Measurements from ENCODE around the gene RCAN3. TPM values are rescaled to one million over a fixed set of nuclear protein-coding genes. Genes with fewer than 3 reads are reported as not detected.
"Not testable (repeated sequence)": the region's sequence is repeated elsewhere in the genome, so short reads cannot be mapped to it uniquely, and the experiment has no call there.

RCAN3 gene
- total RNA-seq, 4 donors from 2014 or later = 2.9 to 10.1 (median 4.1) TPM

DNA sequence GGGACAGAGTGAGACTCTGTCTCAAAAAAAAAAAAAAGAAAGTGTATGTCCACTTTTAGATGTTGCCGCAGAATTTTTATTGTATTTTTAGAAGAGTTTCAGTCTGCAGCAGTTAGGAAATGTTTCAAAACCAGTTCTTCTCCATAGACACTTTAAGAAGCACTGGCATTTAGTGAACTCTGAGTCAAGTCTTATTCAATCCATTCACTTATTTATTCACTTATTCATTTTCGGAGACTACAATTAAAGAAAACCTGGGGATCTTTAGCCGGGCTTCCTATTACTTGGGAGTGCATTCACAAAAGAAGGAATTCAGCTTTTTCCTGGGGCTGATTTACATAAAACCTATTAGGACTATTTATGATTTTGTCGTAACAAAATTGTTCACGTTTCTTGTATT lies 12.3 kb downstream of the RCAN3 start:
- TF ChIP-seq, protein P1, sequence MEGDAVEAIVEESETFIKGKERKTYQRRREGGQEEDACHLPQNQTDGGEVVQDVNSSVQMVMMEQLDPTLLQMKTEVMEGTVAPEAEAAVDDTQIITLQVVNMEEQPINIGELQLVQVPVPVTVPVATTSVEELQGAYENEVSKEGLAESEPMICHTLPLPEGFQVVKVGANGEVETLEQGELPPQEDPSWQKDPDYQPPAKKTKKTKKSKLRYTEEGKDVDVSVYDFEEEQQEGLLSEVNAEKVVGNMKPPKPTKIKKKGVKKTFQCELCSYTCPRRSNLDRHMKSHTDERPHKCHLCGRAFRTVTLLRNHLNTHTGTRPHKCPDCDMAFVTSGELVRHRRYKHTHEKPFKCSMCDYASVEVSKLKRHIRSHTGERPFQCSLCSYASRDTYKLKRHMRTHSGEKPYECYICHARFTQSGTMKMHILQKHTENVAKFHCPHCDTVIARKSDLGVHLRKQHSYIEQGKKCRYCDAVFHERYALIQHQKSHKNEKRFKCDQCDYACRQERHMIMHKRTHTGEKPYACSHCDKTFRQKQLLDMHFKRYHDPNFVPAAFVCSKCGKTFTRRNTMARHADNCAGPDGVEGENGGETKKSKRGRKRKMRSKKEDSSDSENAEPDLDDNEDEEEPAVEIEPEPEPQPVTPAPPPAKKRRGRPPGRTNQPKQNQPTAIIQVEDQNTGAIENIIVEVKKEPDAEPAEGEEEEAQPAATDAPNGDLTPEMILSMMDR (IDR thresholded peaks at IDR 0.05) = no peak
- ATAC-seq (ENCODE audit: low FRiP score) (no peak), DNase-seq (ENCODE audit: low spot score) (no peak)

DNA sequence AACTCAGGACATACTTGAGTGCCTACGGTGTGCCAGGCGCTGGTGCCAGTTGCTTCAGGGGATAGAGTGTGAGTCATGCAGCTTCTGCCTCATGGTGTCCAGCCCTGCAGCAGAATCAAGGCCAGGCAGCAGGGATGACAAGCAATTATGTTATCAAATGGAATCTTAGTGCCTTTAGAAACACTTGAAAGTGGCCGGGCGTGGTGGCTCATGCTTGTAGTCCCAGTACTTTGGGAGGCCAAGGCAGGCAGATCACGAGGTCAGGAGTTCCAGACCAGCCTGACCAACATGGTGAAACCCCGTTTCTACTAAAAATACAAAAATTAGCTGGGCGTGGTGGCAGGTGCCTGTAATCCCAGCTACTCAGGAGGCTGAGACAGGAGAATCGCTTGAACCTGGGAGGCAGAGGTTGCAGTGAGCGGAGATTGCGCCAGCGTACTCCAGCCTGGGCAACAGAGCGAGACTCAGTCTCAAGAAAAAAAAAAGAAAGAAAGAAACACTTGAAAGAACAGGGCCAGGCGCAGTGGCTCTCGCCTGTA lies 13.1 kb downstream of the RCAN3 start:
- DNase-seq (ENCODE audit: low spot score); ATAC-seq (ENCODE audit: low FRiP score): not testable (repeated sequence)

DNA sequence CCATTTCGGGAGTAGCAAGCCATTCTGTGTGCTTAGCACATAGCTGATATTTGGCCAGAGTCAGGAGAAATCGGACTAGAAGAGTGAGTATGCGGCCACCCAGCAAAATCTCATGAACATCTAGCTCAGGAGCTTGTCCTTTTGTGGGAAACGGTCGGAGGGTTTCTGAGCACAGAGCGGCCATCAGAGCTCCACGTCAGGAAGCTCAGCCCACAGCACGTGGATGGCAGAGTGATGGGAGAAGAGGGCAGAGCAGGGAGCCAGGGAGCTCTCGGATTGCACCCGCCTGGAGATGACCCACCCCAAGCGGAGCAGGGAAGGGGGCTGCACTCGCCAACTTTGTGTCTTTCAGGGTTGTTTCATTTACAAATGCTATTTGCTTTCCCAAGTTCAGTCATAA lies 13.9 kb downstream of the RCAN3 start:
- ATAC-seq (ENCODE audit: low FRiP score) (no peak), DNase-seq (ENCODE audit: low spot score) (no peak)
- TF ChIP-seq, protein P1 (IDR thresholded peaks at IDR 0.05) = no peak

DNA sequence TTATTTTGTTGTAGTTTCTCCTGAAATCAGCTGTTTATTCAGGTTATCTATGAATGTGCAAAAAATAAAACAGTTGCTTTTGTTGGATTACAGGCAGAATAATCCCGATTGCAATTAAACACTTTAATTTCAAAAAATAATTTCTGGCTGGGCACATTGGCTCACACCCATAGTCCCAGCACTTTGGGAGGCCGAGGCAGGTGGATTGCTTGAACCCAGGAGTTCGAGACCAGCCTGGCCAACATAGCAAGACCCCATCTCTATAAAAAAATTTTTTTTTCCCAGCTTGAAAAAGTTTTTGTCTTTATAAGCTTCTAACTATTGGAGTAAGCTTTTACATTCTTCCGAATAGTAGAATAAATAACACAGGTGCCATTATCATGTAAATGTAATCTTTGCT lies 15.3 kb downstream of the RCAN3 start:
- ATAC-seq (ENCODE audit: low FRiP score) (no peak), DNase-seq (ENCODE audit: low spot score) (no peak)
- TF ChIP-seq, protein P1 (IDR thresholded peaks at IDR 0.05) = no peak

DNA sequence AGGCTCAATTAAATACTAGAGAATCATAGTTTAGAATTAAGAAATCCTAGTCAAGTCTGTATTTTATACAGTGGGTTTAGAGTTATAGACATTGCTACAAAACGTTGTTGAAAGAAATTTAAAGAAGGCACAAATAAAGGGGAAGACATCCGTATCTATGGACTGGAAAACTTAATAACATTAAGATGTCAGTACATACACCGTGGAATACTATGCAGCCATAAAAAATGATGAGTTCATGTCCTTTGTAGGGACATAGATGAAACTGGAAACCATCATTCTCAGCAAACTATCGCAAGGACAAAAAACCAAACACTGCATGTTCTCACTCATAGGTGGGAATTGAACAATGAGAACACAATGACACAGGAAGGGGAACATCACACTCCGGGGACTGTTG lies 17.6 kb downstream of the RCAN3 start:
- not testable (repeated sequence) for ATAC-seq (ENCODE audit: low FRiP score); DNase-seq (ENCODE audit: low spot score)

DNA sequence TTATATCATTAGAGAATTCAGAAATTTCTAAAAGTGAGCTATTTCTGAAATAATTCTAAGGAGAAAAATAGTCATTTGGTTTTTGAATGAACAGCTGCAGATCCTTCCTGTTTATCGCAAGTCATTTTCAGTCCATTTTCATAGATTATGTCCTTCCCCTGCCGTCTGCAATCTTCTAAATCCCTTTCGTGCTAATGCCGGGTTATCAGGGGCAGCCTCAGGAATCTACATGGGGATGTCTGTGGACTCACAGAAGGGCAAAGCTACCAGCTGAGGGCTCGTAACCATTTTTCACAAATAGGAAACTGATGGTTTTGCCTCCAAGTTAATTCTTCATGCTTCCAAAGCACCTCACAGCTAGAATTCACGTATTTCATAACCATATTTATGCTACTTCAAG lies 23.0 kb downstream of the RCAN3 start:
- DNase-seq (ENCODE audit: low spot score) = no peak
- TF ChIP-seq, protein P1 (IDR thresholded peaks at IDR 0.05) = no peak
- ATAC-seq (ENCODE audit: low FRiP score) = no peak

DNA sequence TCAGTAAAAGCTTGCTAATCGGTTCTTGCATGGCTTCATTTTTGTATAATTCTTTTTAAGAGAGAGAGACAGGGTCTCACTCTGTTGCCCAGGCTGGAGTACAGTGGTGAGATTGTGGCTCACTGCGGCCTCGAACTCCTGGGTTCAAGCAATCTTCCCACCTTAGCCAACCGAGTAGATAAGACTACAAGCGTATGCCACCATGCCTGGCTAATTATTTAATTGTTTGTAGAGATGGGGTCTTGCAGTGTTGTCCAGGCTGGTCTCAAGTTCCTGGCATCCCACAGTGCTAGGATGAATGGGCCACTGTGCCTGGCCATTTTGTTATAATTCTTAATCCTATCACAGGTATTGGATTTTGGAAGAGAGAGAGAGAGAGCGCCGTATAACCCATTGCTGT lies 23.4 kb downstream of the RCAN3 start:
- DNase-seq (ENCODE audit: low spot score) (no peak), ATAC-seq (ENCODE audit: low FRiP score) (no peak)
- TF ChIP-seq, protein P1 (IDR thresholded peaks at IDR 0.05) = no peak

DNA sequence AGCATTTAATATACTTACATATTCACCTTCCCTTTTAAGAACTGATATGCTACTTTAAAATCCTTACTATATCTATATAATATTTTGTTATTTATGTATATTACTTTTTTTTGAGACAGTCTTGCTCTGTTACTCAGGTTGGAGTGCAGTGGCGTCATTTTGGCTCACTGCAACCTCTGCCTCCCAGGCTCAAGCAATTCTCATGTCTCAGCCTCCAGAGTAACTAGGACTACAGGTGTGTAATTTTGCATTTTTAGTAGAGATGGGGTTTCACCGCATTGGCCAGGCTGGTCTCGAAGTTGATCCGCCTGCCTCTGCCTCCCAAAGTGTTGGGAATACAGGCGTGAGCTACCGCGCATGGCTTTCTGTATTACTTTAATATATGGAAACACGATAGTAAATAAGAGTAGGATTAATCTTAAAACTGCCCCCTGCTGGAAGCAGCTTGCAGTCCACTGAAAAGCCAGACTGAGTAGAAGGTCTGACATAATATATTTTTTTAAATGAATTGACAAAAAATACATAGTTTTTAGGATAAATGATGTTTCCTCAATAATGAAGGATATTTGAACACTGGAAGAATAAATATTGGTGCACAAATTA lies 24.4 kb downstream of the RCAN3 start:
- DNase-seq (ENCODE audit: low spot score) = no peak
- ATAC-seq (ENCODE audit: low FRiP score) = no peak
- TF ChIP-seq, protein P1 (IDR thresholded peaks at IDR 0.05) = no peak
